ENCODE data around the gene SSX2B. TPM values are rescaled to one million over a fixed set of nuclear protein-coding genes. Genes with fewer than 3 reads are reported as not detected.
"Not testable (repeated sequence)": the region's sequence is repeated elsewhere in the genome, so short reads cannot be mapped to it uniquely, and the experiment has no call there.

Gene SSX2B, protein sequence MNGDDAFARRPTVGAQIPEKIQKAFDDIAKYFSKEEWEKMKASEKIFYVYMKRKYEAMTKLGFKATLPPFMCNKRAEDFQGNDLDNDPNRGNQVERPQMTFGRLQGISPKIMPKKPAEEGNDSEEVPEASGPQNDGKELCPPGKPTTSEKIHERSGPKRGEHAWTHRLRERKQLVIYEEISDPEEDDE
- not detected for total RNA-seq

DNA sequence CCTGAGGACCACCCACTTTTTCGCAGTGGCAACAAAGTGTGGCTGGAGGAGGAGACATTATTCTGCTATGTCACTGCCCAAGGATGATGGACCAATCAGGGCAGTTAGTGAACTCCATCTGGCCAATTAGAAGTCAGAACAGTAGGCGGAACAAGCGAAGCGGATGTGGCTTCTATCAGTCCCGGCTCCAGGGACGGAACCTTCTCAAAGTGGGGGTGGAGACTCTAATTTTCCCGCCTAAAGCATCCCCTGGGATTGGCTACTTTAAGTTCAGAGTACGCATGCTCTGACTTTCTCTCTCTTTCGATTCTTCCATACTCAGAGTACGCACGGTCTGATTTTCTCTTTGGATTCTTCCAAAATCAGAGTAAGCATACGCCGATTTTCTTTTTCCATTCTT, at the start of gene SSX2B:
SSX2B (plus strand) TSS at position 301 of the 400 bp plus-strand sequence. CDS start 1,429 bp downstream, outside the sequence.
- DNase-seq (ENCODE audit: low spot score in 2 of 2); intact Hi-C loops (cut with DNase I; ENCODE audit: low total_unique reads); H3K4me3 ChIP-seq (ENCODE audit: low read depth, poor library complexity, severe bottlenecking): not testable (repeated sequence)
- WGBS, 2 donors, result no CpG with 5 or more reads among the region's 13 CpGs

DNA sequence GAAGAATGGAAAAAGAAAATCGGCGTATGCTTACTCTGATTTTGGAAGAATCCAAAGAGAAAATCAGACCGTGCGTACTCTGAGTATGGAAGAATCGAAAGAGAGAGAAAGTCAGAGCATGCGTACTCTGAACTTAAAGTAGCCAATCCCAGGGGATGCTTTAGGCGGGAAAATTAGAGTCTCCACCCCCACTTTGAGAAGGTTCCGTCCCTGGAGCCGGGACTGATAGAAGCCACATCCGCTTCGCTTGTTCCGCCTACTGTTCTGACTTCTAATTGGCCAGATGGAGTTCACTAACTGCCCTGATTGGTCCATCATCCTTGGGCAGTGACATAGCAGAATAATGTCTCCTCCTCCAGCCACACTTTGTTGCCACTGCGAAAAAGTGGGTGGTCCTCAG, 44.0 kb upstream of the SSX2B start, which contains the start of gene SSX2:
SSX2 (minus strand) TSS at position 101 of the 400 bp plus-strand sequence. CDS start 1,429 bp downstream, outside the sequence.
- H3K4me3 ChIP-seq (ENCODE audit: low read depth, poor library complexity, severe bottlenecking); DNase-seq (ENCODE audit: low spot score in 2 of 2); intact Hi-C loops (cut with DNase I; ENCODE audit: low total_unique reads): not testable (repeated sequence)
- no CpG with 5 or more reads among the region's 13 CpGs for WGBS, 2 donors

DNA sequence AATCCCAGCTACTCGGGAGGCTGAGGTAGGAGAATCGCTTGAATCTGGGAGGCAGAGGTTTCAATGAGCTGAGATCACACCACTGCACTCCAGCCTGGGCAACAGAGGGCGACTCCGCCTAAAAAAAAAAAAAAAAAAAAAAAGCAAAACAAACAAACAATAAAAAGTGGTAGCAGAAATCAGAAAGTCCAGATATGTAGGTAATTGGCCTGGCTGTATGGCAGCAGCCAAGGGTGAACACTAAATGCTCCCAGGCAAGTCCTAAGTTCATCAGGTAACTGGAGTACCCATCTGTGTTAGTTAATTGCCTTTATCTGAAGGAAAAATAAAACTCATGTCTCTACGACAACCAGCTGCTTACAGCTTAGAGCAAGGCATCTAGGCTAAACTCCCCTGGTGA, 14.9 kb downstream of the SSX2B start:
- WGBS, 2 donors, result 77 to 87% methylated on average over 3 of the region's 5 CpGs
- intact Hi-C loops (cut with DNase I; ENCODE audit: low total_unique reads); DNase-seq (ENCODE audit: low spot score in 2 of 2); H3K4me3 ChIP-seq (ENCODE audit: low read depth, poor library complexity, severe bottlenecking): not testable (repeated sequence)

DNA sequence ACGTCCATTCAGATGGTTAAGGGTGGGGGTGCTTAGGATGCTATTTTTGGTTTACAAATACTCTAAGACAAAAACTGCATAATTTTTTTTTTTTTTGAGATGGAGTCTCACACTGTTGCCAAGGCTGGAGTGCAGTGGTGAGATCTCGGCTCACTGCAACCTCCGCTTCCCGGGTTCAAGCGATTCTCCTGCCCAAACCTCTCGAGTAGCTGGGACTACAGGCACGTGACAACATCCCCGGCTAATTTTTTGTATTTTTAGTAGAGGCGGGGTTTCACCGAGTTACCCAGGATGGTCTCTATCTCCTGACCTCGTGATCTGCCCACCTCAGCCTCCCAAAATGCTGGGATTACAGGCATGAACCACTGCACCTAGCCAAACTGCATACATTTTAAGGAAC, 22.5 kb downstream of the SSX2B start:
- intact Hi-C loops (cut with DNase I; ENCODE audit: low total_unique reads); H3K4me3 ChIP-seq (ENCODE audit: low read depth, poor library complexity, severe bottlenecking): not testable (repeated sequence)
- WGBS, 2 donors, result 81 to 93% methylated on average over 9 to 10 of the region's 11 CpGs

DNA sequence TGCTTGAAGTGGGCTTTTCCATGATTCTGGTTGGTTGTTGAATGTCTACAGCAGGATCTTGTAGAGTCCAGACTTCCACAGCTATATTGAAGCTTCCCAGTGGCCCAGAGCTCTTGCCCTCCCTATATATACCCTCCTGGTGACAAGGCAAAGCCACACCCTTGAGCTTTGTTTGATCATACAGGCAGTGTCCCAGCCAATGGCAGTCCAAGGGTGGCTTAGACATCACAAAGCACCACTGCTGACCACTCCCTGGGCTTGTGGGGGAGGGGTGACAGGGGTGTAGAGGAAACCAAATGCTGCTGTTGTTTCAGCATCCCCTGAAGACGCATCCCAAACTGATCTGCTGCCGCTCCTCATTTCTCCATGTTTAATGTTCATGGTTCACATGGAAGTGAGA, 46.3 kb downstream of the SSX2B start, which contains the start of gene SPANXN5:
SPANXN5 (minus strand) TSS at position 101 of the 400 bp plus-strand sequence; CDS start at position 22, 79 bp downstream.
- intact Hi-C loops (cut with DNase I; ENCODE audit: low total_unique reads); H3K4me3 ChIP-seq (ENCODE audit: low read depth, poor library complexity, severe bottlenecking): not testable (repeated sequence)
- DNase-seq (ENCODE audit: low spot score in 2 of 2), result peak in 1 of 2 donors; percentile 40
- 86 to 95% methylated on average over 2 of the region's 2 CpGs for WGBS, 2 donors

More for the DNA sequence above, 22.5 kb downstream of the SSX2B start:
- DNase-seq (ENCODE audit: low spot score in 2 of 2), result peak in 1 of 2 donors; percentile 15

DNA sequence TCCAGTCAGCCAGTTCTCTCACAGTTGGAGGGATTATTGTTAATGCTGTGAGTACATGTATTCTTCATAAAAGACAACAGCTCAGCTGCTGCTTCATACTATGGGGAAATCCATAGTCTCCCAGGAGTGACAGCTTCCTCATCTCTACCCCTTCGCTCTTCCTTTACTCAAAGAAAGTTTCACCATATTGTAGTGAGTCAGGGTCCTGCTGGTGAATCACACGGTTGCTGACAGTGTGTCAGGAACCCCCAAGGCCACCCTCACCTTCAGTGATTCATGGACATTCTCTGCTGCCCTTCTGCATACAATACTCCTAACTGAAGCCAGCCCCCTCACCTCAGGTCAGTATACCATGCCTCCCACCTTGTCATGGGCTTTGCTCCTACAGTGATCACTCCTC, 53.8 kb downstream of the SSX2B start:
- H3K4me3 ChIP-seq (ENCODE audit: low read depth, poor library complexity, severe bottlenecking); DNase-seq (ENCODE audit: low spot score in 2 of 2); intact Hi-C loops (cut with DNase I; ENCODE audit: low total_unique reads): not testable (repeated sequence)
- WGBS, 2 donors, result 70 to 78% methylated on average over 2 of the region's 2 CpGs

Other genes with a start within 250 kb of the SSX2B start
- gene XAGE1B, start 234.2 kb upstream of the SSX2B start, total RNA-seq, result under 1 TPM in 1 of 4 donors, not detected in 3; 0.76 TPM
- gene SSX7, start 96.4 kb upstream of the SSX2B start, total RNA-seq, result not detected
- not detected for gene SSX2, start 44.1 kb upstream of the SSX2B start, total RNA-seq
- not detected for gene SPANXN5, start 46.2 kb downstream of the SSX2B start, total RNA-seq
- gene XAGE5, start 60.0 kb downstream of the SSX2B start, total RNA-seq, result not detected
- not detected for gene XAGE3, start 116.8 kb downstream of the SSX2B start, total RNA-seq
- gene FAM156B, start 146.1 kb downstream of the SSX2B start, total RNA-seq, result 10 to 100 TPM; 42.6 to 50.9 (median 44.6) TPM
- 10 to 100 TPM; 12.7 to 19.1 (median 16.5) TPM for gene FAM156A, start 207.3 kb downstream of the SSX2B start, total RNA-seq